Liver (tissue), 9 donors: ENCODE results near the gene ZNF600. TPM values are rescaled to one million over a fixed set of nuclear protein-coding genes. Genes with fewer than 3 reads are reported as not detected.
A peak's percentile ranks its signal among the peaks of the same experiment; 100 is the strongest.
"Not testable (repeated sequence)": the region's sequence is repeated elsewhere in the genome, so short reads cannot be mapped to it uniquely, and the experiment has no call there.

Source experiments
- DNase-seq: peaks from one replicate; pipeline ENCODE4 v3.0.0-alpha.2; 2017; ENCODE audit warnings: low spot score
- H3K27ac ChIP-seq, 2 donors: one replicate each; pipeline ENCODE4 v1.7.0; 2013; ENCODE audit warnings: inconsistent platforms in 2 of 2, low read length in 2 of 2, control low read depth in 1 of 2, low read depth in 1 of 2, mild to moderate bottlenecking in 1 of 2
- H3K27me3 ChIP-seq, 4 donors: one replicate each; pipeline versions ENCODE4 v1.6.1 to v1.7.0; 2013; ENCODE audit warnings: low read length in 3 of 4, inconsistent platforms in 1 of 4, mild to moderate bottlenecking in 1 of 4, moderate library complexity in 1 of 4; ENCODE audit not compliant: control insufficient read depth in 4 of 4, insufficient read depth in 4 of 4
- H3K36me3 ChIP-seq, 4 donors: one replicate each; pipeline versions ENCODE4 v1.6.1 to v1.7.0; 2013; ENCODE audit warnings: low read length in 3 of 4, mild to moderate bottlenecking in 3 of 4, low read depth in 1 of 4, moderate library complexity in 1 of 4; ENCODE audit not compliant: control insufficient read depth in 4 of 4, insufficient read depth in 3 of 4
- H3K4me1 ChIP-seq, 4 donors: one replicate each; pipeline versions ENCODE4 v1.6.1 to v1.7.0; 2013; ENCODE audit warnings: low read length in 3 of 4, mild to moderate bottlenecking in 3 of 4, moderate library complexity in 1 of 4; ENCODE audit not compliant: control insufficient read depth in 4 of 4, insufficient read depth in 4 of 4
- H3K4me3 ChIP-seq, 3 donors: one replicate each; pipeline versions ENCODE4 v1.6.1 to v1.7.0; 2013; ENCODE audit warnings: low read length in 3 of 3, control low read depth in 1 of 3, low read depth in 1 of 3, mild to moderate bottlenecking in 1 of 3
- H3K9ac ChIP-seq, 2 donors: one replicate each; pipeline ENCODE4 v1.7.0; 2013; ENCODE audit warnings: low read length in 2 of 2, mild to moderate bottlenecking in 2 of 2, moderate library complexity in 2 of 2, control low read depth in 1 of 2, low read depth in 1 of 2
- H3K9me3 ChIP-seq, 4 donors: one replicate each; pipeline versions ENCODE4 v1.6.1 to v1.7.0; 2013; ENCODE audit warnings: low read length in 3 of 4; ENCODE audit not compliant: control insufficient read depth in 4 of 4
- CTCF ChIP-seq: fragments of 150-350 bp; IDR thresholded peaks from 2 replicates; pipeline ENCODE4 v1.5.1; 2017; ENCODE audit warnings: improper control_type of control experiment, low read depth, low read length; ENCODE audit not compliant: missing input control
- EGR1 ChIP-seq, 2 donors: IDR thresholded peaks; 2 replicates each; pipeline ENCODE4 v1.6.1; 2016 to 2018; ENCODE audit warnings: antibody characterized with exemption in 2 of 2, low read depth in 2 of 2
- FOXA1 ChIP-seq: IDR thresholded peaks from 2 replicates; pipeline ENCODE4 v1.6.1; 2016; ENCODE audit warnings: antibody characterized with exemption
- FOXA2 ChIP-seq: IDR thresholded peaks from 2 replicates; pipeline ENCODE4 v1.6.1; 2016; ENCODE audit warnings: antibody characterized with exemption
- GABPA ChIP-seq, 2 donors: IDR thresholded peaks in 1 of 2; conservative IDR thresholded peaks in 1 of 2; 2 replicates each; pipeline ENCODE4 v1.6.1; 2016; ENCODE audit warnings: antibody characterized with exemption in 2 of 2, mild to moderate bottlenecking in 1 of 2, moderate library complexity in 1 of 2
- HNF4A ChIP-seq, 2 donors: conservative IDR thresholded peaks; 2 replicates each; pipeline ENCODE4 v1.6.1; 2016; ENCODE audit warnings: antibody characterized with exemption in 2 of 2, mild to moderate bottlenecking in 2 of 2
- HNF4G ChIP-seq: IDR thresholded peaks from 2 replicates; pipeline ENCODE4 v1.6.1; 2016; ENCODE audit warnings: antibody characterized with exemption
- JUND ChIP-seq, 2 donors: IDR thresholded peaks; 2 replicates each; pipeline ENCODE4 v1.6.1; 2016; ENCODE audit warnings: antibody characterized with exemption in 2 of 2
- MAX ChIP-seq: IDR thresholded peaks from 2 replicates; pipeline ENCODE4 v1.6.1; 2016; ENCODE audit warnings: antibody characterized with exemption
- NR2F2 ChIP-seq: IDR thresholded peaks from 2 replicates; pipeline ENCODE4 v1.6.1; 2016; ENCODE audit warnings: antibody characterized with exemption
- RXRA ChIP-seq, 2 donors: IDR thresholded peaks; 2 replicates each; pipeline ENCODE4 v1.6.1; 2017 to 2018; ENCODE audit warnings: antibody characterized with exemption in 2 of 2, mild to moderate bottlenecking in 1 of 2
- SP1 ChIP-seq: IDR thresholded peaks from 2 replicates; pipeline ENCODE4 v1.6.1; 2018; ENCODE audit warnings: antibody characterized with exemption, mild to moderate bottlenecking
- TAF1 ChIP-seq: conservative IDR thresholded peaks from 2 replicates; pipeline ENCODE4 v1.6.1; 2016; ENCODE audit warnings: antibody characterized with exemption, mild to moderate bottlenecking
- YY1 ChIP-seq: IDR thresholded peaks from 2 replicates; pipeline ENCODE4 v1.6.1; 2016; ENCODE audit warnings: antibody characterized with exemption, mild to moderate bottlenecking
- ZBTB33 ChIP-seq: IDR thresholded peaks from 2 replicates; pipeline ENCODE4 v1.6.1; 2016; ENCODE audit warnings: antibody characterized with exemption
- WGBS: extraction: QIAGEN DNeasy Blood & Tissue Kit; methylation state at CpG from one replicate; pipeline ENCODE4 v1.1.7; 2013; 5-methylcytosine and 5-hydroxymethylcytosine counted together
- polyA plus RNA-seq, 2 donors: library from polyadenylated mRNA; stranded (reverse) in 1 of 2; unstranded in 1 of 2; fragments of 200-250 nt in 1 of 2; fragments of >200 nt in 1 of 2; fragmentation: Nextera tagmentation in 1 of 2; extraction: Ambion mirVana in 1 of 2; gene quantifications; one replicate each; pipeline versions ENCODE4 v1.2.1 to v1.2.3, GENCODE V29; 2013 to 2015
- total RNA-seq, 2 donors: library from RNA; depleted of rRNA; stranded (reverse); fragments of >200 nt; gene quantifications; one replicate each; pipeline ENCODE4 v1.2.3, GENCODE V29; 2014
- TF ChIP-seq, protein P1 (sequence below): IDR thresholded peaks from 2 replicates; pipeline ENCODE4 v1.6.1; 2016; ENCODE audit warnings: antibody characterized with exemption
- donor health status: healthy.
- donor health status: healthy.
- donor health status: healthy.
- donor health status: healthy.
- donor health status: healthy.

ZNF600 gene
- total and polyA plus RNA-seq, 4 donors, result 1.4 to 2.1 (median 1.6) TPM

DNA sequence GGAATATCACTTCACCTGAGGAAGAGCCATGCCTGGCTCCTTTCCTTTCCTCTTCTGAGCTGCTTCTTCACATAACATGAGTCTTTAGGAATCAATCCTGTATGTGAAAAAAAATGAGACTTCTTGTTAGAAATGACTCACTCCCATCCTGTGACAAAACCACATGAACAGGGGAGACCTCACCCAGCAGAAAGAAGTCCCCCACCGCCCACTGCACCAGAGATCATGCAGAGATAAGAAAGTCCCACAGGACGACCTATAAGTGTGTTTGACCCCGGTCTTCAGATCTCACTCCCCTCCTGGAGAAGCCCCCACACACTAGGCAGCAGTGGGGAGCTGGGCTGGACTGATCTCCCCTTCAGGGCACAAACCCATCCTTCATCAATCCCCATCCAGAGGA, 7.8 kb downstream of the ZNF600 start:
- H3K36me3 ChIP-seq, result peaks cover 7 to 40% (median 21%) of the 10 kb centered on the region in 4 donors
- TF ChIP-seq YY1 (no peak), TAF1 (no peak), HNF4A (conservative IDR thresholded peaks at IDR 0.05) (no peak), HNF4G (no peak), RXRA (IDR thresholded peaks at IDR 0.05) (no peak), CTCF (no peak), NR2F2 (no peak), FOXA1 (no peak), JUND (IDR thresholded peaks at IDR 0.05) (no peak), FOXA2 (no peak), MAX (no peak), GABPA (IDR thresholded peaks at IDR 0.05 in 1 of 2, conservative IDR thresholded peaks at IDR 0.05 in 1 of 2) (no peak), EGR1 (IDR thresholded peaks at IDR 0.05; ENCODE audit: low read depth in 2 of 2) (no peak), SP1 (no peak)
- TF ChIP-seq, protein P1, sequence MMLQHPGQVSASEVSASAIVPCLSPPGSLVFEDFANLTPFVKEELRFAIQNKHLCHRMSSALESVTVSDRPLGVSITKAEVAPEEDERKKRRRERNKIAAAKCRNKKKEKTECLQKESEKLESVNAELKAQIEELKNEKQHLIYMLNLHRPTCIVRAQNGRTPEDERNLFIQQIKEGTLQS, result no peak
- no peak for DNase-seq
- H3K9me3 ChIP-seq, result peaks cover 10 to 19% (median 13%) of the 10 kb centered on the region in 4 donors
- no peak overlapping the region for H3K9ac ChIP-seq
- H3K4me1 ChIP-seq, result no peaks in the 10 kb centered on the region
- H3K4me3 ChIP-seq, result peak overlapping the region in 1 of 3 donors; percentile 14
- WGBS, result 78% methylated on average over 3 of the region's 3 CpGs
- no peak overlapping the region for H3K27ac ChIP-seq
- H3K27me3 ChIP-seq, result no peaks in the 10 kb centered on the region

DNA sequence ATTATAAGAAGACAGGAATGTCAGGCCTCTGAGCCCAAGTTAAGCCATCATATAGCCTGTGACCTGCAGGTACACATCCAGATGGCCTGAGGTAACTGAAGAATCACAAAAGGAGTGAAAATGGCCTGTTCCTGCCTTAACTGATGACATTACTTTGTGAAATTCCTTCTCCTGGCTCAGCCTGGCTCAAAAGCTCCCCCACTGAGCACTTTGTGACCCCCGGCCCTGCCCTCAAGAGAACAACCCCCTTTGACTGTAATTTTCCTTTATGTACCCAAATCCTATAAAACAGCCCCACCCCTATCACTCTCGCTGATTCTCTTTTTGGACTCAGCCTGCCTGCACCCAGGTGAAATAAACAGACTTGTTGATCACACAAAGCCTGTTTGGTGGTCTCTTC, 30.1 kb downstream of the ZNF600 start:
- not testable (repeated sequence) for H3K27me3 ChIP-seq, H3K4me3 ChIP-seq, H3K27ac ChIP-seq, DNase-seq, H3K36me3 ChIP-seq, H3K4me1 ChIP-seq, H3K9ac ChIP-seq
- WGBS, result 64% methylated on average over 2 of the region's 2 CpGs
- peaks cover 0 to 16% (median 5%) of the 10 kb centered on the region in 4 donors for H3K9me3 ChIP-seq

DNA sequence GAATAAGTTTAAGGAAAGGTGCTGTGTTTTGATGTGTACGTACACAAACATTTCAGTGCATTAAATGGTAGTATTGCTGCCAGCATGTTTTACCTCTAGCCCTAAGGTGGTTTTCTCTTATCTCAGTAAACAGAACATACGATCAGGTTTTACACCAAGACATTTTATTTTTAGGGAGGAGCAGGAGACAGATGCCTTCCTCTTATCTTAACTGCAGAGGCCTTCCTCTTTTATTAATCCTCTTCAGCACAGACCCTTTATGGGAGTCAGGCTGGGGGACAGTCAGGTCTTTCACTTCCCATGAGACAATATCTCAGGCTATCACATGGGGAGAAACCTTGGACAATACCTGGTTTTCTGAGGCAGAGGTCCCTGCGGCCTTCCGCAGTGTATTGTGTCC, 36.8 kb downstream of the ZNF600 start:
- Histone ChIP-seq H3K9me3 (peaks cover 0 to 3% (median 1%) of the 10 kb centered on the region in 4 donors), H3K27ac (no peak overlapping the region), H3K9ac (no peak overlapping the region), H3K36me3 (no peaks in the 10 kb centered on the region), H3K4me3 (no peak overlapping the region), H3K4me1 (no peaks in the 10 kb centered on the region), H3K27me3 (no peaks in the 10 kb centered on the region)
- DNase-seq, result no peak
- no peak for TF ChIP-seq CTCF
- TF ChIP-seq HNF4G, result no peak
- no peak for TF ChIP-seq HNF4A (conservative IDR thresholded peaks at IDR 0.05)
- no peak for TF ChIP-seq SP1
- no peak for TF ChIP-seq TAF1
- no peak for TF ChIP-seq FOXA2
- no peak for TF ChIP-seq MAX
- no peak for TF ChIP-seq JUND (IDR thresholded peaks at IDR 0.05)
- TF ChIP-seq, protein P1, result no peak
- no peak for TF ChIP-seq ZBTB33
- TF ChIP-seq RXRA (IDR thresholded peaks at IDR 0.05), result no peak
- TF ChIP-seq YY1, result no peak
- no peak for TF ChIP-seq NR2F2
- WGBS, result 53% methylated on average over 4 of the region's 4 CpGs
